CD4-positive, alpha-beta T cell treated with Interleukin-17A for 4 hours (primary cell): ENCODE data around the gene ANKRD12.
"Not testable (repeated sequence)": the region's sequence is repeated elsewhere in the genome, so short reads cannot be mapped to it uniquely, and the experiment has no call there.

ENCODE experiments used
- DNase-seq: peaks from one replicate; pipeline ENCODE4 v3.0.0-alpha.2; 2020; ENCODE audit warnings: mixed read lengths

The ANKRD12 gene

DNA sequence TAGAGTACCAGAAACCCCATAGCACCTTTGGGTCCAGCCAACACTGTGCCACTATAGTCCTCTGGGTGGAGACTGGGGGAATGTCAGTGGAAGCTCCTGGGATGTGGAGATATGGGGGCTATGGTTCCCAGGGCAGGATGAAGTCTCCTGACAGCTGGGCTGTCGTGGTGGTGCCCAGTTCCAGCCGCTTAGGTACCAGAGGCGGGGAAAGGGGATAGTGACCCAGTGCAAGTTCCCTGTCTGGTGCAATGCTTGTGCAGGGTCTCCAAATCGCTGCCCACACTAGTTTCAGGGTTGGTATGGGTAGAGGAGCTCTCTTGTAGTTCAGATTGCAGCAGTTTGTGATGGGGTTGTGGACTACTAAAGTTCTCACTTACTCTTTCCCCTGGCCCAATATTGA, 97.9 kb downstream of the ANKRD12 start:
- no peak for DNase-seq

DNA sequence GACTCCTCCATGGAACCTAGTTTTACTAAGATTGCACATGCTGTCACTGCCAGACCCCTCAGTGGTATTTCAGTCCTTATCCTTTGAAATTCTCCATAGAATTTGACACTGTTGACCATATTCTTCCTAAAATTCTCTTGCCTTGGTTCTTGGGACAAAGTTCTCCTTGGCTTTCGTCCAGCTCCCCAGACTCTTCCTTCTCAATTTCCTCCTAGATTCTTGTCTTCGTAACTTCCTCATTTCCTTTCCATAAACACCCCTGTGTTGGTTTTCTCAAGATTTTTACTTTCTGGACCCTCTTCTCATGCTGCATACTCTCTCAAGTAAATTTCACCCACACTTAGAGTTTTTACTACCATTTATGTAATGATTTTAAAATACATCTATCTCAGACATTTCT, 101.4 kb downstream of the ANKRD12 start:
- DNase-seq, result no peak

DNA sequence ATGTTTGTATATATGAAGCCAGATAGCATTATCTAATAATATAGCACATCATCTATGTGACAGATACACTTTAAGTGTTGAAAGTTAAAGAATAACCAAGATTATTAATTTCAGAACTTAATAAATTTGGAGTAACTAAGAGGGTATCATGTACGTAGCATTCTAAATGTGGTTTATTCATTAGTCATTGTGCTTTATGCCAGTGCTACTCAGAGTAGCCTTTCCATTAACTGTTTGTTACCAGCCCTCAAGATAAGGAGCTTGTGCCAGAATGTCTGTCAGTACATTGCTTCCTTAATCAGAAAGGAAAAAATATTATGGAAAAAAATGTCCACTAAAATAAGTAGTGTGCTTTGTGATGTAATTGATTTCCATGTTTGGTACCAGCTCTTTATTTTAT, 103.1 kb downstream of the ANKRD12 start:
- no peak for DNase-seq

DNA sequence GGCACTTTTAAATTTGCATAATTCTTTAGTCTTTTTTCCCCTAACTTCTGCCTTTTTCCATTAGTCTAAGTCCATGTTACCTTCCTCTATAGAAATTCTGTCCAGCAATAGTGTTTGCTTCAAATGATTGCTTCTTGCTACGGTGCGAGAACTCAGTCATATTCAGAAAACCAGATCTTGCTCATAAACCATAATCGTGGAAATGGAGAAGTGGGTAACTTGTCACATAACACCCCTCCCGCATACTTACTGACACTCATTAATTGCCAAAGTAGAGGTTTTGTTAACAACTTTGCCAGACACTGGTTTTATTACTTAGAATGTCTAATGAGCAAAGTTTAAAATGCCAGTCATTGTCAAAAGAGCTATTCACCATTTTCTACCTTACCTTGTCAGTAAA, 103.7 kb downstream of the ANKRD12 start:
- no peak for DNase-seq

DNA sequence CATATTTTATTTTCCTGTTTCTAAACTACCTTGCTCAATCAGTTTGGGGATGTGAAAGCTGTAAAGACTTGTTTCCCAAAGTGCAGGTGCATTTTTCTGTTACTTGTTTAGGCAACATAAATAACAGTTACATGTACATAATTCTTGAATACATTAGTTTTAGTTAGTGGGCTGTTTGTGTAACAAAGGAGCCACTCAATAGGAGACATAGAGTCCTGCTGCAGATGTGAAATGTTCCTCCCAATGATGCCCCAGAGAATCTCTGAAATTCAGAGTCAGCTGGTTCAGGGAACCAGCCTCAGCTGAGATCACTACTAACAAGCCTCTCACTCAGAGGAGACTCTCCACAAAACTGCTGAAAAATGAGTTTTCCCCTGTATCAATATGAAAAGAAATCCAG, 106.4 kb downstream of the ANKRD12 start:
- no peak for DNase-seq

DNA sequence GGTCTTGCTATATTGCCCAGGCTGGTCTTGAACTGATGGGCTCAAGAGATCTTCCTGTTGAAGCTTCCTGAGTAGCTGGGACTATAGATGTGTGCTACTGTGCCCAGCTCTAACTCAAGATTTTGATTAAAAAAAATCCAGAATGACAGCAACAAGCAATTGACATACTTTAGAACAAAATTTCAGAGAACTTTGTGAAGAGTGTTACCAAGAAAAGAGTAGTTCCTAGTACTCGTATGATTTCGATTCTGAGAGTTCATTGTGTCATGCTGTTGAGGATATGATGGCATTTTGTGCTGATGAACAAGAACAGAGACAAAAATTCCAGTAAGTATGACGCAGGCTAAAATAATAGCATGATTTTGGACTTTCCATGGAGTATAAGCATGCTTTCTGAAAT, 107.8 kb downstream of the ANKRD12 start:
- no peak for DNase-seq

DNA sequence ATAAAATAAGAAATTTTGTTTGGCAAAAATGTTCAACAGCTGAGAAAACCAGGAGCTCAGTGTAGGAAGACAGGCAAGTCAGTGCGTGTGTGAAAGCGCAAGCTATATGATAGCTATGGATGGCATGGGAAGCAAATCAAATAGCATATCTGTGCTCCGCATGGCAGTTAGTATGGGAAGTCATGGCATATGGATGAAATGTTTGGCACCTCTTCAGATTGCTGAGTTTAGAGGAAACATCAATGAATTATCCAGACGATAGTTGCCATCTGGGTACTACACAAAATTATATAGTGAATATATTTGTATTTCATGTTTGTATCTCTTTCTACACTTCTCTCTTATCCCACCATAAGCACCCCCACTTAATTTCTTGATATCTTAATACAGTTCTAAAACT, 112.1 kb downstream of the ANKRD12 start:
- no peak for DNase-seq

DNA sequence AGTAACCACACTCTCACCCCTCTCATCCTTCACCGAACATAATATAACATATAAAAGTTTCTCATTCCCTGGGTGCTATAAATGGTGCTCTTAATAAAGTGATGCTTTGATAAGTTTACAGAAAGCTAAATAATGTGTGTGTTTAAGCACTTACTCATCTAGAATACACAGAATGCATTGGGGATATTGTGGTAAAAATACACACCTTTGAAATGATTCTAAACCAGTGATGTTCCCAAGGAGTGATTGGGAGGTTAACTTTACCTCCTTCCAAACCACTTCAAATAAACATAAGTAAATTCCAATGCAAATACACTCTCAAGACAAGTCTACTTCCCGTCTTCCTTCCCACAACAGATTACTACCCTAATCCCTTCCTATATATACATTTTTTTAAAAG, 112.7 kb downstream of the ANKRD12 start:
- no peak for DNase-seq

DNA sequence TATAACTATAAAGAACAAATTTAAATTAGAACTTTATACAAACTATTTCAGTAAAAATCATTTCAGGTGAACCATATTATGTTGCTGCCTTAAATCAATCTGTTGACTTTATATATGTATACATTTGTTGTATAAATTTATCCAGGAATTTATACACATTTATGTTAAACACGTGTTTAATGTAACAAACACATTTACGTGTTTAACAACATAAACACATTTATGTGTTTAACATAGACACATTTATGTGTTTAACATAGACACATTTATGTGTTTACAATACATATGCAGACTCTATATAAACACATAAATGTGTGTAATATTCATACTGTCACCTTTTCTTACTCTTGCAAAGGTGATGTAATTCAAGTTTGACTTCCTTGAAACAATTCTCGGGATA, 122.6 kb downstream of the ANKRD12 start:
- DNase-seq, result no peak

DNA sequence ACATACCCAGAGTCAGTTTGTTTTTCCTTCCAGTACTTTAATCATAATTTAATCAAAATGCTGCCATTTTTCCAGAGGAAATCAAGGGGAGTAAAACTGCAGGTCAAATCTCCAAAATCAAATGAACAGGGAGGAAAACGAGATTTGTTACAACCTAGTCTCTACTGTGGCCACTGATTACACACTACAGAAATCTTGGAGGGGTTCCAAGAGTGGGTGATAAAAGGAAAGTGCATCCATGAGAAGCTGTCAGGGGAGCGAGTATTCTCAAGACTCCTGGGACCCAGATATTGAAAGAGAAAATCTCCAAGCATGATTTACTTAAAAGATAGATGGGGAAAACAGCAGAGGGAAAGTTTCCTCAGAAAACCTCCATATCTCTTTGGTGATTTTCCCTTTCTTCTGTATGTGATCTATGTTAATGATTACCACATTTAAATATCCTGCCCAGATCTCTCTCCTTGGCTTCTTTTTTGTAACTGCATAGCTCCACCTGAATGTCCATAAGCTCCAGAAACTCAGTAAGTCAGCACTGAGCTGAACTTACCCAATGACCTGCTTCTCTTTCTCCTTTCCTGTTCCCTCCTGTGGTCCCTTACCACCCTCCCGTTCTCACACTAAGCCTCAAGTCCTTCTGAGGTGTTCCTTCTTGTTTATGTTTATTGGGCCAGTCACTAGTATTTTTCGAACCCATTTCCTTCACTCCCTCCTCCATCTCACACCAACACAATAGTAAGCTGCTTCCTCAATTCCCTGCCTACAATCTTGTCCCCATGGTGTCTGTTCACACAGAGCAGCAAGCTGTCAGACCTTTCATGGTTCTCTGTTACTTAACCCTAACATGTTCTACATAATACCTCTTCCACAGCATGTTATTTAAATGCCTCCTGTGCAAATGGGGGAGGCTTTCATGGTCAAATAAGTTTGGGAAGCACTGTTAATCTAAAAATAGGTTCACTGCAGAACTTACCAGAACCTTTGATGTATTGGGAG, 124.1 kb downstream of the ANKRD12 start:
- no peak for DNase-seq

DNA sequence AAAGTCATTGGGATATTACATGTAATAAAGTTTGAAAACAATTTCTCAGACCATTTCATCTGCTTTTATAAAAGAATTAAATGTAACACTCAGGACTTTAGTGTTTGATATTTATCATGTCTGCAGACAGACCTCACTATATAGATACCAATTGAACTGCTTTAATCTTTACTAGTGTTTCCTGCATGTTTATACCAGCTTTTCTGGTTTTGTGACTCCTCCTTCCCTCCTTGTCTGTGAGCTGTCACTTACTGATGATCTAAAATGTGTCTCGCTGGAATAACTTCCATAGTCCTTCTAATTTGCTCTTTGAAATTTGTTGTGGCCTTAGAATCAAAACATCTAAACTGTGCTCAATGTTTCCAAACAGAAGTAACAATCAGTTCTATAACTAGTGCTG, 126.7 kb downstream of the ANKRD12 start:
- no peak for DNase-seq

DNA sequence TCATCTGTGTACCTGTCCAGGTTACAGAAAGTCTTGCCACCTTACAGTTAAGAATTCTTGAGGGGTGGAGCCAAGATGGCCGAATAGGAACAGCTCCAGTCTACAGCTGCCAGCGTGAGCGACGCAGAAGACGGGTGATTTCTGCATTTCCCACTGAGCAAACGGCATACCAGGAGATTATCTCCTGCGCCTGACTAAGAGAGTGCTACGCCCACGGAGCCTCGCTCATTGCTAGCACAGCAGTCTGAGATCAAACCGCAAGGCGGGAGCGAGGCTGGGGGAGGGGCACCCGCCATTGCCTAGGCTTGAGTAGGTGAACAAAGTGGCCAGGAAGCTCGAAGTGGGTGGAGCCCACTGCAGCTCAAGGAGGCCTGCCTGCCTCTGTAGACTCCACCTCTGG, 128.2 kb downstream of the ANKRD12 start:
- not testable (repeated sequence) for DNase-seq

DNA sequence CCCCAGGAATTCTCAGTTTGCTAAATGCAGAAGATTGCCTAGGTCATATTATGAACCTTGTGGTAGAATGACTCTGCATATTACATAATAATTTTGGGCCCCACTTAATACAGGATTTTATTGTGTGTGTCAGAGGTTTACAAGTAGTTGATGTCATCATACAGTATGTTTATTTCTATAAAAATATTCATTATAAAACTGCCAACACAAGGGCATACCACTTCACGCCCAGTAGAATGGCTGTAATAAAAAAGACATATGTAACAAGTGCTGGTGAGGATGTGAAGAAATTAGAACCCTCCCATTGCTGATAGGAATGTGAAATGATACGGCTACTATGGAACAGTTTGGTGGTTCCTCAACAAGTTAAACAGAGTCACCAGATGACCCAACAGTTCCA, 136.6 kb downstream of the ANKRD12 start:
- no peak for DNase-seq

DNA sequence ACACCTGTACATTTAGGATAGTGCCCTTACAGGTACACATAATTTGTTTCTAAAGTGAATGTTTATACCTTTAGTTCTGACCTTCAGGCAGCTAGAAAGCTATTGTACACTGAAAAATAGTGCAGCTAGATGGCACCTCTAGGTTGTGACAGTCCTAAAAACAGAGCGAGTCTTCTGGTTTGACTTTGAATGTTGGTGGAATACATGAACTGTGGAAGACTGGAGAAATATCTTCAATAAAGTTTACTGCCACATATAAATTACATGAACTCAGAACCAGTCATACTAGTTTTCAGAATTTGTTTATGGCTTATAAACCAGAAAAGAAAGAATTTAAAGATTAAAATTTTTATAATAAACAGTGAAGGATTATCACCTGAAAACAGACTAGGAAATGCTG, 139.3 kb downstream of the ANKRD12 start:
- no peak for DNase-seq

DNA sequence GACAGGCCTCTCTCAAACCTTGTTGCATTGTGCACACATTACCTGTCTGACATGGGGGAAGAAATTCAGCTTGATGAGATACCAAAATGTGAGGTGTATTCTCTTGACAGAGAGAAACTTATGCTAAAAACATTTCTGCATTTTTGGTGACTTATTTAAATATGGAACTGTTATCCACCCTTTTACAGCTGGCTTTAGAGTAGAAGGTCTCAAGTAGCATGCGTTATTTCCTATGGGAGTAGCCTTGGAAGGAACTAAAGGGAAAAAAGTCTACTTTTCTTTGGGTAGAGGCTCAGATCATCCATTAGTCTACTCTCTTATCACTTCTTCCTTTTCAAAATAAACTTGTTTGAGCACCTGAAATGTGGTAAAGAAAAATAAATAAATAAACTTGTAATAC, 141.4 kb downstream of the ANKRD12 start:
- no peak for DNase-seq

DNA sequence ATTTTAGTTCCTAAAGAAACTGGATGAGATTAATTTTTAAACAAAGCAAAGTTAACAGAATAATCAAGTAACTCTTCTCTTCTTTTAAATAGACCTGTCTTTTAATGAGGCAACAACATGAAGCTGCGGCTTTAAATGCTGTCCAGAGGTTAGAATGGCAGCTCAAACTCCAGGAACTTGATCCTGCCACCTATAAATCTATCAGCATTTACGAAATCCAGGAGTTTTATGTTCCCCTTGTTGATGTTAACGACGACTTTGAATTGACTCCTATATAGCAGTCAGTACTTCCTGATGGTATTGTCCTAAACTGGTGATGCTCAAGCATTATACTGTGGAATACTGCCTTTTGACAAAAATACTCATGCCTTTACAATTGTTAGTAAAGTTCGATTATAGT, 144.3 kb downstream of the ANKRD12 start:
- no peak for DNase-seq

DNA sequence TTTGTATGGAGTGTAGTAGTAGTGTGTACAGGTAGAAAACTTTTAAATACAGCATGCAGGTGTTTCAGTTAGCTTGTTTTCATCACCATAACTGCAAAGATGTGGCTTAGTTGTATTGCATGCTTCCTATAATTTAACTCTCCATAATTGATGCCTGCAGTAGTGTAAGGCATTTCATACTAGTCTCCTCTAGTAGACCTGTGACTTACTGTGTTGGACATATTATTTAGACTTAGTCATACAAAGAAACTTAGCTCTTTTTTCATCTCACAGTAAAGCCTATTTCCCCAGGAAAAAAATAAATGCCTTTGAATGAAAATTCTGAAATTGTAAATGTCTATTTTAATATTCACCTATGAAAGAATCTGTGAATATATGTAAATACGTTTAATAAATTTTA, 145.2 kb downstream of the ANKRD12 start:
- no peak for DNase-seq

DNA sequence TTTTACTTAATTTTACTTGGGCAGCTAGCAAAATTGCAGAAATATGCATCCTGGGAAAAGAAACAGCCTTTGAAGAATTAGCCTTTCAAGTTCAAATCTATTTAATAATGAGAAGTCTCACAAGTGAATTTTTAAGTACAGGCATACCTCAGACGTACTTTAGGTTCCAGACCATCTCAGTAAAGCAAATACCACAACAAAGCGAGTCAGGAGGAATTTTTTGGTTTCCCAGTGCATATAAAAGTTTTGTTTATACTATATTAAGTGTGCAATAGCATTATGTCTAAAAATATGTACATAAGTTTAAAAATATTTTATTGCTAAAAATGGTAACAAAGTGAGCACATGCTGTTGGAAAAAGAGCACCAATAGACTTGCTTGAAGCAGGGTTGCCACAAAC, 147.2 kb downstream of the ANKRD12 start:
- no peak for DNase-seq

DNA sequence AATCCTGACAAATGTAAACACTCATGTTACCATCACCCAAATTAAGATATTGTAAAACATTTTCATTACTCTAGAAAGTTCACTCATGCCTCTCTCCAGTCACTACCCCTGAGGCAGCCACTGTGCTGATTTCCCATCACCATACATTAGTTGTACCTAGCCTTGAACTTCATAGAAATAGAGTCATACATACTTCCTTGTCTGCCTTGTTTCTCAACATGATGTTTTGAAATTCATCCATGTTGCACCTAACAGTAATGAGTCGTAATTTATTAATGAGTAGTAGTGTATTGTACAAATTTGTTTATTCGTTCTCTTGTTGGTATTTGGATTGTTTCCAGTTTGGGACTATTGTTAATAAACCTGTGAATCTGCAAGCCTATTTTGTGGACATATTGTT, 149.0 kb downstream of the ANKRD12 start:
- no peak for DNase-seq

DNA sequence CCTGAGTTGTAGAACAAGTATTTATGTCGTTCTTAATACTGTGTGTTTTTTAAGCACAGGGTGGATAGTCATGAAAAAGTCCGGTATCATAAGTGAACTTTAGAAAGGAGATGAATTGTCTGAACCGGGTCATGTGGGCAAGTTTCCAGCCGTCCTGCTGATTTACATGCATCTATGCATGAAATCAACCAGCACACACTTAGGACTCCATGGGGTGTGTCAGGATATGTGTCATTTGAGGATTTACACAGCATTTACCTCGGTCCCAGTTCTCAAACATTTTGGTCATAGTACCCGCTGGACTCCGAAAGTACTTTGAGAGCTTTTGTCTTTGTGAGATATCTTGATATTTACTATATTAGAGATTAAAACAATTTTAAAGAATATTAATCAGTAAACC, 150.5 kb downstream of the ANKRD12 start:
- DNase-seq, result no peak

DNA sequence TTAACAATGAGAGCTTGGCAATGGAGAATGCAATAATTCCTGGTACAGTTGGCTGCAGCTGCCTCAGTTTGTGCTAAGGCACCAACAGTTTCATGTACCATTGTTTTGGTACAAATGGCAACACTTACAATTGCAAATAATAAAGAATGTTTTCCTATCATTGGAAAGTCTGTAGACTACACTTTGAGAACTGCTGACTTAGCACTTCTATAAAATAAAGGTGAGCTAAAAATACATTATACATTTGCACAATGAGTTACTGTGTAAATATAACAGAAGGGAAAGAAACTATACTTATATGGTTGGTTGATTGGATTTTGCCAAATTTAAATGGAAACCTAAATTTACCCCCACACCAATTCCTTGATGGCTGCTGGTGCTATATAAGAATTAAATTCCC, 153.1 kb downstream of the ANKRD12 start:
- no peak for DNase-seq

DNA sequence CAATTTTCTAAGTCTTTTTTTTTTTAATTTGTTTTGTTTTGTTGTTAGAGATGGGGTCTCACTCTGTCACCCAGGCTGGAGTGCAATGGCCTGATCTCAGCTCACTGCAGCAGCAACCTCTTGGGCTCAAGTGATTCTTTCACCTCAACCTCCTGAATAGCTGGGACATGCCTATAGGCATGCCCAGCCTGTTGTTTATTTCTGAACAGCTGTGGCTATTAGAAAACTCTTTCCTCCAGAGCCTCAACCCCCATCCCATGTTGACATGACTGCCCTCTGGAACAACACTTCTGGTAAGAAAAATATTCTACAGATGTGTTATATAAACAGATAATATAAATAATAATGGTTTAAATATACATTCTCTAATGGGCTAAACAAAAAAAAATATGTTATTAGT, 153.6 kb downstream of the ANKRD12 start:
- no peak for DNase-seq

DNA sequence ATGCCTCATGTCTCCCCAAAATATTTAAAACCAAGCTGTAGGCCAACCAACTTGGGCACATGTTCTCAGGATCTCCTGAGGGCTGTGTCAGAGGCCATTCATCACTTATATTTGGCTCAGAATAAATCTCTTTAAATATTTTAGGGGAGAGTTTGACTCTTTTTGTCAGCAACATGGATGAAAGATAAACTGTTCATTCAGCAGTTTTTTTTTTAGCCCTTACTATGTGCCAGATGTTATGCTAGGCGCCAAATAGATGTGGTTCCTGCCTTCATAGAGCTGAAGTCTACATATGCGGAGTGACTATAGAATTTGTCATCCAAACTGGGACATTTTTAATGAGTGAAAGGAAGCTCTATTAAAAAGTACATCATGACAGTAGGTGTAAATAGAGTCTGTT, 155.5 kb downstream of the ANKRD12 start:
- no peak for DNase-seq

DNA sequence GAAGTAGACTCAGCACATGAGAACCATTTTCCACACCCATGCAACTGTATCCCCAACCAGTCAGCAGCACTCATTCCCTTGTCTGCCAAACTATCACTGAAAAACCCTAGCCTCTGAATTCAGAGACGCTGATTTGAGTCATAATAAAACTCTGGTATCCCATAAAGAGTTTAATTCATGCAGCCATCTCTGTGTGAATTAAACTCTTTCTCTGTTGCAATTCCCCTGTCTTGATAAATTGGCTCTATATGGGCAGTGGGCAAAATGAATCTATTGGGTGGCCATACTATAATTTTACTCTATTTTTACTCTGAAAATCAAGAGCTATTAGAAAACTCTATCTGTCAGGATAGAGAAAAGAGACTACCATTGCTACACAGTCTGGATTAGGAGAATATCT, 157.4 kb downstream of the ANKRD12 start:
- no peak for DNase-seq
